Dendritic cell treated with granulocyte-macrophage colony-stimulating factor and Interleukin-4, amounts not matched to agents 40 ng/mL and 50 ng/mL, for 4 days (primary cell): Measurements from ENCODE around the gene OR2M2.

Source experiments
- H3K27ac Mint-ChIP-seq: one replicate; pipeline ENCODE4 v1.8.0; 2022; ENCODE audit warnings: mild to moderate bottlenecking, mixed read lengths
- H3K27me3 Mint-ChIP-seq: one replicate; pipeline ENCODE4 v1.8.0; 2022; ENCODE audit warnings: mild to moderate bottlenecking, mixed read lengths
- H3K36me3 Mint-ChIP-seq: one replicate; pipeline ENCODE4 v1.8.0; 2022; ENCODE audit warnings: low read depth, mixed read lengths
- H3K4me1 Mint-ChIP-seq: one replicate; pipeline ENCODE4 v1.8.0; 2022; ENCODE audit warnings: low read depth, mixed read lengths
- H3K4me3 Mint-ChIP-seq: one replicate; pipeline ENCODE4 v1.8.0; 2022; ENCODE audit warnings: mild to moderate bottlenecking, moderate library complexity, mixed read lengths
- H3K9me3 Mint-ChIP-seq: one replicate; pipeline ENCODE4 v1.8.0; 2022; ENCODE audit warnings: mixed read lengths
- intact Hi-C: fragments of 100-400 bp; cut with micrococcal nuclease; formaldehyde crosslinking; loops from one replicate; pipeline ENCODE4 v1.15.0; 2022

The OR2M2 gene

DNA sequence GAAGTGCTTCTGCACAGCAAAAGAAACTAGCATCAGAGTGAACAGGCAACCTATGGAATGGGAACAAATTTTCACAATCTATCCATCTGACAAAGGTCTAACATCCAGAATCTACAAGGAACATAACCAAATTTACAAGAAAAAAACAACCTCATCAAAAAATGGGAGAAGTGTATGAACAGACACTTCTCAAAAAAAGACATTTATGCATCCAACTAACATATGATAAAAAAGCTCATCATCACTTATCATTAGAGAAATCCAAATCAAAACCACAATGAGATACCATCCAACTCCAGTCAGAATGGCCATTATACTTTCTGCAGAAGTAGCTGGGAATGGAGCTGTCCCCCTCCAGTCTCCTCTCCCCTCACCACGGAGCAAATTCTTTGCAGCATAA, 19.5 kb downstream of the OR2M2 start:
- H3K27ac Mint-ChIP-seq: no peak overlapping the region
- no peaks in the 10 kb centered on the region for H3K36me3 Mint-ChIP-seq
- no peaks in the 10 kb centered on the region for H3K27me3 Mint-ChIP-seq
- H3K9me3 Mint-ChIP-seq: peaks cover 23% of the 10 kb centered on the region
- no peaks in the 10 kb centered on the region for H3K4me1 Mint-ChIP-seq
- intact Hi-C loops: no loop called here
- H3K4me3 Mint-ChIP-seq: no peak overlapping the region

DNA sequence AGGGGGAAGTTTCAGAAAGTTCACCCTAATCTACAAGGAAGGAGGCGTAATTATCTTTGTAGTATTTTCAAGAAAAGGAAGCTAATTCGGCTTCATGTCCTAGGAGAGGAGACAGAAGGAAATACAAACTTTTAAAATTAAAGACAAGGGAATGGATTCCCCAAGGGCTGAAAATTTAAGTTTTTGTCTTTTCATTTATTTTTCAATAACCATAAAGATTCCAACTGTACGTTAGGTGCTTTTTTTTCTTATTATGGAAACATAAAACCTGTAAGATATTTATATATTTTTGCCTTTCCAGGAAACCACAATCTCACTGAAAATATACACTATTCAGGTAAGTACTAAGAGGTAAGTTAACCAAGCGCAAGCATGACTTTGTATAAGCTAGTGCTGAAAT, 22.3 kb downstream of the OR2M2 start, which contains the start of gene OR2M3:
TSS of gene OR2M3 (plus strand) at position 301 of the 400 bp plus-strand sequence. CDS start 5,803 bp downstream, outside the sequence.
- Mint-ChIP-seq H3K4me3 (no peak within 1 kb of the TSS), H3K9me3 (peaks cover 10% of the 10 kb centered on the region), H3K27me3 (no peaks in the 10 kb centered on the region), H3K4me1 (no peaks in the 10 kb centered on the region), H3K36me3 (no peaks in the 10 kb centered on the region), H3K27ac (no peak within 1 kb of the TSS)
- intact Hi-C loops: no loop called here

DNA sequence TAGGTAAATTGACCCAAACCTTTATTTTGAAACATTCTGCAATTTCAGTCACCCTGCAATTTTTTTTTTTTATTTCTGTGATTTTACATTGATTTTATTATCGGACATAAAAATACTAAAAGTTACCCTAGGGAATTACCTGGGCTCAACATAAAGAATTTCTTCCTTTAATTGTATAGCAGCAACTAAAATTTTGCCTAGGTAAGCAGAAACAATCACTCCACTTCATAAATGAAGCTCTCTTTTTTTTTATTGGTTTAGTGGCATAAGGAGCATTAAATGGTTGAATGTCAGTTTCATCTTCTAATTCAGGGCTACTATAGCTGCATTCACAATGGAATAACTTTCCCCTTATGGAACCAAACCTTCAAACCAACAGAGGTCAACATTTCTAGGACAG, 41.3 kb downstream of the OR2M2 start:
- peaks cover 15% of the 10 kb centered on the region for H3K9me3 Mint-ChIP-seq
- H3K4me1 Mint-ChIP-seq: peaks cover 9% of the 10 kb centered on the region
- intact Hi-C loops: no loop called here
- no peaks in the 10 kb centered on the region for H3K27me3 Mint-ChIP-seq
- H3K4me3 Mint-ChIP-seq: no peak overlapping the region
- H3K36me3 Mint-ChIP-seq: no peaks in the 10 kb centered on the region
- H3K27ac Mint-ChIP-seq: no peak overlapping the region

DNA sequence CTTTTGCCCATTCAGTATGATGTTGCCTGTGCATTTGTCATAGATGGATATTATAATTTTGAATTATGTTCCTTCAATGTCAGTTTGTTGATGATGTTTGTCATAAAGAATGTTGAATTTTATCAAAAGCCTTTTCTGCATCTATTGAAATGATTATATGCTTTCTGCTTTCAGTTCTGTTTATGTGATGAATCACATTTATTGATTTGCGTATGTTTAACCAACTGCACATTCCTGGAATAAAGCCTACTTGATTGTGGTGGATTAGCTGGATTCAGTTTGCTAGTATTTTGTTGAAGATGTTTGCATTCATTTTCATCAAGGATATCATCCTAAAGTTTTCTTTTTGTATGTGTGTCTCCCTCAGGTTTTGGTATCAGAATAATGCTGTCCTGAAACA, 50.9 kb downstream of the OR2M2 start:
- Mint-ChIP-seq H3K9me3 (peaks cover 26% of the 10 kb centered on the region), H3K4me1 (no peaks in the 10 kb centered on the region), H3K27me3 (no peaks in the 10 kb centered on the region), H3K27ac (no peak overlapping the region), H3K36me3 (no peaks in the 10 kb centered on the region), H3K4me3 (no peak overlapping the region)
- intact Hi-C loops: no loop called here

DNA sequence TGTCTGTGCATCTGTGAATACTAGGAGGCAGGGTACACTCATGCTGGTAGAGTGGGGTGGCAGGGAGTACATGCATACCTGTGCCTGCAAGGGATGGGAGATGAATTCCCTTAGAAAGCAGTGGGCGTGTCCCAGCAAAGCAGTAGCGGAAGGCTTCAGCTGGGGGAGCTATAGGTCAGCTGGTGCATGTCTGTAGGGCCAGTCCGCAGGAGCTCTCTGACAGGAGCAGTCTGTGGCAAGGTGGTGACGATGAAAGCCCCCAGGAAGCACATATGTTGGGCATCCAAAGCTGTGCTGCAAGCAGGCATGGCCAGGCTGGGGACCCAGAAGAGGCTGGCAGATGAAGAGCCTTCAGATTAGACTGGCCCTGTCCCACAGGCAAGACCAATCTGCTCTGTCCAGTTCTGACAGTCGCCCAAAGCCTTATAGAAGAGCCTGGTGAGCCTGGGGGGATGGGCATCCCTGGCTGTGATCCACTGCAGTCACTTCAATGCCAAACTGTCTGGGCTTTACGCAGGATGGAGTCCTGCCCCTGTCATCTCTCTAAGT, 54.8 kb downstream of the OR2M2 start:
- H3K9me3 Mint-ChIP-seq: peaks cover 25% of the 10 kb centered on the region
- H3K27ac Mint-ChIP-seq: no peak overlapping the region
- no peaks in the 10 kb centered on the region for H3K27me3 Mint-ChIP-seq
- intact Hi-C loops: no loop called here
- H3K4me3 Mint-ChIP-seq: no peak overlapping the region
- H3K4me1 Mint-ChIP-seq: no peaks in the 10 kb centered on the region
- no peaks in the 10 kb centered on the region for H3K36me3 Mint-ChIP-seq
